H1 (cell line): ENCODE data around the gene WDR19. TPM values are rescaled to one million over a fixed set of nuclear protein-coding genes. Genes with fewer than 3 reads are reported as not detected.

Experiments used
- CTCF ChIA-PET: fragments of 300-600 bp; sonication (Branson Sonifier 250); formaldehyde crosslinking; loops from one replicate; lab custom pipeline; 2021; ENCODE audit not compliant: partially characterized antibody; lab: Charles Lee
- POLR2A ChIA-PET: fragments of 300-600 bp; sonication (Branson Sonifier 250); formaldehyde crosslinking; loops from one replicate; lab custom pipeline; 2021; ENCODE audit warnings: inconsistent platforms; ENCODE audit not compliant: partially characterized antibody; lab: Charles Lee
- DNase-seq, 2 experiments: peaks; one replicate each; pipeline versions ENCODE4 v3.0.0 to v3.0.0-alpha.2; 2010 to 2022; ENCODE audit warnings: low spot score in 2 of 2, low read depth in 1 of 2, mixed read lengths in 1 of 2
- FAIRE-seq: peaks from 2 replicates; lab custom pipeline; 2011; peaks lifted over from hg19 to GRCh38; lab: Jason Lieb, UNC
- H2AFZ ChIP-seq: 2 replicates; pipeline ENCODE4 v1.8.1; 2012; ENCODE audit warnings: low read length, inconsistent platforms
- H2AK5ac ChIP-seq: 2 replicates; pipeline ENCODE4 v1.6.1; 2013; ENCODE audit warnings: low read depth, low read length
- H2BK120ac ChIP-seq: replicated peaks from 2 replicates; pipeline ENCODE3; 2013; ENCODE audit warnings: low read depth, low read length, inconsistent platforms
- H2BK12ac ChIP-seq: 2 replicates; pipeline ENCODE4 v1.6.1; 2013; ENCODE audit warnings: low read depth, low read length
- H2BK15ac ChIP-seq: 2 replicates; pipeline ENCODE4 v1.6.1; 2013; ENCODE audit warnings: low read length
- H2BK20ac ChIP-seq: 2 replicates; pipeline ENCODE4 v1.6.1; 2013; ENCODE audit warnings: low read length
- H2BK5ac ChIP-seq: 2 replicates; pipeline ENCODE4 v1.6.1; 2013; ENCODE audit warnings: low read depth, low read length
- H3K14ac ChIP-seq: 2 replicates; pipeline ENCODE4 v1.6.1; 2013; ENCODE audit warnings: inconsistent platforms; ENCODE audit not compliant: insufficient read length
- H3K18ac ChIP-seq: 2 replicates; pipeline ENCODE4 v1.6.1; 2013; ENCODE audit warnings: low read length; ENCODE audit errors: extremely low read depth
- H3K23ac ChIP-seq: 2 replicates; pipeline ENCODE4 v1.6.1; 2013; ENCODE audit warnings: inconsistent platforms; ENCODE audit not compliant: insufficient read length
- H3K23me2 ChIP-seq: 2 replicates; pipeline ENCODE4 v1.6.1; 2013; ENCODE audit warnings: low read depth, low read length
- H3K27ac ChIP-seq: 2 replicates; pipeline ENCODE4 v1.6.1; 2011; ENCODE audit warnings: low read depth, low read length, inconsistent platforms
- H3K27me3 ChIP-seq, 4 experiments: replicated peaks in 1 of 4; 1 replicate in 1 of 4; 2 replicates in 3 of 4; pipeline versions ENCODE4 v1.6.1 to v1.8.1; 2011 to 2013; ENCODE audit warnings: low read length in 3 of 4, mild to moderate bottlenecking in 3 of 4, inconsistent platforms in 2 of 4, mixed read lengths in 2 of 4, moderate library complexity in 1 of 4; ENCODE audit not compliant: control insufficient read depth in 3 of 4, insufficient read depth in 3 of 4; ENCODE audit errors: extremely low read depth in 1 of 4
- H3K36me3 ChIP-seq, 4 experiments: 2 replicates each; pipeline versions ENCODE4 v1.6.1 to v1.8.1; 2011 to 2013; ENCODE audit warnings: mild to moderate bottlenecking in 4 of 4, low read length in 3 of 4, moderate library complexity in 2 of 4, control low read depth in 1 of 4, inconsistent platforms in 1 of 4; ENCODE audit not compliant: insufficient read depth in 4 of 4, control insufficient read depth in 2 of 4
- H3K4ac ChIP-seq: replicated peaks from 2 replicates; pipeline ENCODE3; 2013; ENCODE audit warnings: low read length, low read depth, mixed read lengths, inconsistent platforms; ENCODE audit not compliant: insufficient read length
- H3K4me1 ChIP-seq, 4 experiments: replicated peaks in 1 of 4; 1 replicate in 1 of 4; 2 replicates in 3 of 4; pipeline versions ENCODE4 v1.6.1 to v1.8.1; 2011 to 2013; ENCODE audit warnings: low read length in 3 of 4, inconsistent platforms in 2 of 4, mixed read lengths in 1 of 4; ENCODE audit not compliant: insufficient read depth in 4 of 4, control insufficient read depth in 3 of 4
- H3K4me2 ChIP-seq, 2 experiments: 2 replicates each; pipeline versions ENCODE4 v1.6.1 to v1.8.1; 2011 to 2013; ENCODE audit warnings: low read depth in 2 of 2, low read length in 2 of 2, control low read depth in 1 of 2, inconsistent platforms in 1 of 2, mild to moderate bottlenecking in 1 of 2; ENCODE audit not compliant: insufficient read depth in 1 of 2
- H3K4me3 ChIP-seq, 4 experiments: fragments of 200-600, 300-600 bp in 1 of 4; sonication (generic), shearing (Covaris generic), sonication (Bioruptor Twin) in 1 of 4; 2 replicates each; pipeline versions ENCODE4 v1.5.1 to v1.8.1; 2011 to 2016; ENCODE audit warnings: low read length in 4 of 4, low read depth in 3 of 4, control low read depth in 2 of 4, inconsistent platforms in 2 of 4, mild to moderate bottlenecking in 2 of 4, mixed read lengths in 1 of 4, moderate library complexity in 1 of 4; ENCODE audit not compliant: insufficient read depth in 2 of 4; ENCODE audit errors: extremely low read depth in 1 of 4
- H3K56ac ChIP-seq: replicated peaks from 2 replicates; pipeline ENCODE3; 2013; ENCODE audit warnings: low read depth, mild to moderate bottlenecking, mixed read lengths, low read length, inconsistent platforms; ENCODE audit not compliant: insufficient read length
- H3K79me1 ChIP-seq: 2 replicates; pipeline ENCODE4 v1.6.1; 2013; ENCODE audit warnings: low read depth, low read length, control low read depth
- H3K79me2 ChIP-seq, 2 experiments: 2 replicates each; pipeline versions ENCODE4 v1.6.1 to v1.8.1; 2012 to 2013; ENCODE audit warnings: low read length in 2 of 2, mild to moderate bottlenecking in 2 of 2, inconsistent platforms in 1 of 2; ENCODE audit not compliant: insufficient read depth in 2 of 2, control insufficient read depth in 1 of 2
- H3K9ac ChIP-seq, 4 experiments: replicated peaks in 1 of 4; 1 replicate in 1 of 4; 2 replicates in 3 of 4; pipeline versions ENCODE4 v1.6.1 to v1.8.1; 2011 to 2013; ENCODE audit warnings: low read depth in 3 of 4, low read length in 3 of 4, control low read depth in 2 of 4, mild to moderate bottlenecking in 2 of 4, moderate library complexity in 2 of 4, inconsistent platforms in 1 of 4; ENCODE audit errors: extremely low read depth in 1 of 4
- H3K9me3 ChIP-seq, 2 experiments: 2 replicates each; pipeline versions ENCODE4 v1.6.1 to v1.8.1; 2012 to 2013; ENCODE audit warnings: mild to moderate bottlenecking in 2 of 2, moderate library complexity in 2 of 2, control low read depth in 1 of 2, inconsistent platforms in 1 of 2, low read depth in 1 of 2, low read length in 1 of 2, mixed read lengths in 1 of 2; ENCODE audit not compliant: insufficient read depth in 2 of 2
- H4K20me1 ChIP-seq, 2 experiments: replicated peaks in 1 of 2; 2 replicates each; pipeline versions ENCODE3 to v1.8.1; 2011 to 2013; ENCODE audit warnings: inconsistent platforms in 2 of 2, low read length in 2 of 2, mild to moderate bottlenecking in 1 of 2; ENCODE audit not compliant: insufficient read depth in 2 of 2, control insufficient read depth in 1 of 2
- H4K5ac ChIP-seq: 2 replicates; pipeline ENCODE4 v1.6.1; 2013; ENCODE audit warnings: low read length, low read depth, mixed read lengths, inconsistent platforms; ENCODE audit not compliant: insufficient read length
- H4K8ac ChIP-seq: 2 replicates; pipeline ENCODE4 v1.8.0; 2013; ENCODE audit warnings: mild to moderate bottlenecking, moderate library complexity, low read length, inconsistent platforms; ENCODE audit not compliant: insufficient read depth; ENCODE audit errors: extremely low read depth
- H4K91ac ChIP-seq: replicated peaks from 2 replicates; pipeline ENCODE3; 2013; ENCODE audit warnings: low read length, mixed read lengths, inconsistent platforms; ENCODE audit not compliant: insufficient read length
- GTF2F1 ChIP-seq: IDR thresholded peaks from 2 replicates; pipeline ENCODE4 v1.6.1; 2012; ENCODE audit warnings: low read depth, low read length, improper control_type of control experiment, borderline replicate concordance
- HDAC2 ChIP-seq, 2 experiments: fragments of 300-600 bp in 1 of 2; sonication (generic) in 1 of 2; IDR thresholded peaks; 2 replicates each; pipeline ENCODE4 v1.6.1; 2011 to 2012; ENCODE audit warnings: low read depth in 2 of 2, low read length in 2 of 2, mild to moderate bottlenecking in 2 of 2, moderate library complexity in 2 of 2, borderline replicate concordance in 1 of 2, inconsistent platforms in 1 of 2
- JUN ChIP-seq: IDR thresholded peaks from 2 replicates; pipeline ENCODE4 v1.6.1; 2011; ENCODE audit warnings: low read depth, mild to moderate bottlenecking, improper control_type of control experiment, low read length
- KDM1A ChIP-seq: fragments of 200-600, 300-600 bp; sonication (generic); IDR thresholded peaks from 2 replicates; pipeline ENCODE4 v1.7.1; 2016; ENCODE audit warnings: mild to moderate bottlenecking, low read length, borderline replicate concordance
- KDM4A ChIP-seq: IDR thresholded peaks from one replicate; pipeline ENCODE4 v1.7.1; 2012; ENCODE audit warnings: low read depth, mild to moderate bottlenecking, moderate library complexity, low read length, inconsistent platforms; ENCODE audit not compliant: severe bottlenecking
- POLR2A ChIP-seq, 2 experiments: IDR thresholded peaks; 1 replicate in 1 of 2; 2 replicates in 1 of 2; pipeline ENCODE4 v1.6.1; 2011; ENCODE audit warnings: low read depth in 2 of 2, low read length in 2 of 2, mild to moderate bottlenecking in 2 of 2; ENCODE audit errors: control extremely low read depth in 1 of 2
- RNF2 ChIP-seq: fragments of 200-900, 300-1000 bp; sonication (generic); IDR thresholded peaks from 2 replicates; pipeline ENCODE4 v1.7.1; 2016; ENCODE audit warnings: borderline replicate concordance, low read depth, mild to moderate bottlenecking, antibody characterized with exemption, low read length; ENCODE audit not compliant: poor library complexity, severe bottlenecking; ENCODE audit errors: missing control alignments
- SIX5 ChIP-seq: IDR thresholded peaks from 2 replicates; pipeline ENCODE4 v1.6.1; 2011; ENCODE audit warnings: mild to moderate bottlenecking, low read depth, low read length
- SP4 ChIP-seq: IDR thresholded peaks from 2 replicates; pipeline ENCODE4 v1.6.1; 2012; ENCODE audit warnings: low read length, inconsistent platforms
- SRF ChIP-seq: IDR thresholded peaks from 2 replicates; pipeline ENCODE4 v1.6.1; 2011; ENCODE audit warnings: mild to moderate bottlenecking, low read depth, low read length, moderate library complexity
- SUZ12 ChIP-seq: fragments of 200-600 bp; sonication (generic); IDR thresholded peaks from 2 replicates; pipeline ENCODE4 v1.6.1; 2012; ENCODE audit warnings: mild to moderate bottlenecking, inconsistent platforms, low read length, moderate library complexity, mixed read lengths
- TEAD4 ChIP-seq: IDR thresholded peaks from 2 replicates; pipeline ENCODE4 v1.6.1; 2012; ENCODE audit warnings: low read depth, low read length, inconsistent platforms, mixed read lengths
- USF2 ChIP-seq: IDR thresholded peaks from 2 replicates; pipeline ENCODE4 v1.6.1; 2011; ENCODE audit warnings: low read length, improper control_type of control experiment
- WGBS, 2 experiments: shearing (Covaris generic) in 1 of 2; methylation state at CpG; one replicate each; pipeline versions ENCODE4 v1.1.6 to v1.1.7; 2013 to 2015; ENCODE audit warnings: low lambda C conversion rate in 2 of 2, mixed read lengths in 2 of 2, inconsistent platforms in 1 of 2, low coverage in 1 of 2, missing lambda C conversion rate in 1 of 2; ENCODE audit not compliant: insufficient replicate concordance in 2 of 2, insufficient coverage in 1 of 2, insufficient read length in 1 of 2; ENCODE audit errors: extremely low coverage in 1 of 2, missing lambda C conversion rate in 1 of 2; 5-methylcytosine and 5-hydroxymethylcytosine counted together
- polyA plus RNA-seq, 7 experiments: library from polyadenylated mRNA; depleted of rRNA in 3 of 7; stranded (reverse) in 5 of 7; unstranded in 2 of 7; fragments of >200 nt in 5 of 7; fragments of 200-250 nt in 2 of 7; gene quantifications; 1 replicate in 5 of 7; 2 replicates in 1 of 7; 4 replicates in 1 of 7; pipeline versions ENCODE4 v1.2.1 to v1.2.3, GENCODE V29; 2011 to 2013; ENCODE audit warnings: missing spikeins in 2 of 7, mixed read lengths in 2 of 7
- total RNA-seq: library from RNA; stranded (reverse); fragmentation: NEBNext Ultra II Directional; extraction: Animal tissue kit (Norgen Biotek cat#: 25700); gene quantifications from 2 replicates; pipeline ENCODE4 v1.2.1, GENCODE V29; 2021

Gene WDR19
- total and polyA plus RNA-seq, 2 of the 8 experiments (the other 6 are each of a cell fraction or from before 2014, with no cell fraction given) = 22.2 to 23.3 TPM

GRCh38 chr4:39233783-39234182 lies 51.5 kb downstream of the WDR19 start:
- Histone ChIP-seq H3K27me3 (peaks cover 0 to 1% (median 0%) of the 10 kb centered on the region in 4 experiments; a peak in 1 of 7 replicates), H2BK15ac (no peak overlapping the region), H3K36me3 (peaks cover 0 to 3% (median 0%) of the 10 kb centered on the region in 4 experiments; a peak in 1 of 8 replicates), H3K27ac (no peak overlapping the region), H3K23me2 (no peaks in the 10 kb centered on the region), H2AFZ (no peak overlapping the region), H3K4me1 (no peaks in the 10 kb centered on the region), H2BK20ac (no peak overlapping the region), H2BK120ac (no peak overlapping the region), H2BK5ac (no peak overlapping the region), H3K4me2 (no peak overlapping the region), H3K23ac (no peak overlapping the region), H3K56ac (no peak overlapping the region), H2BK12ac (no peak overlapping the region), H2AK5ac (no peak overlapping the region), H4K91ac (no peak overlapping the region), H3K18ac (no peak overlapping the region), H3K4me3 (no peak overlapping the region), H3K9ac (no peak overlapping the region), H3K14ac (no peak overlapping the region), H4K8ac (no peak overlapping the region), H3K79me2 (no peaks in the 10 kb centered on the region), H4K20me1 (no peaks in the 10 kb centered on the region), H3K9me3 (no peaks in the 10 kb centered on the region), H3K4ac (no peak overlapping the region), H3K79me1 (no peaks in the 10 kb centered on the region), H4K5ac (no peak overlapping the region)
- no peak for FAIRE-seq
- 94% methylated on average over 1 of the region's 1 CpG; no CpG with 5 or more reads in 1 of the 2 experiments for WGBS, 2 experiments
- CTCF ChIA-PET = interaction anchor here (1.2 kb wide), 1 partner anchor 8 kb away, joined by 4 read pairs; no protein-coding TSS in a partner anchor
- POLR2A ChIA-PET = no interaction called here
- DNase-seq = no peak
- TF ChIP-seq POLR2A (IDR thresholded peaks at IDR 0.05; ENCODE audit: control extremely low read depth in 1 of 2, low read depth in 2 of 2, low read length in 2 of 2) (no peak), KDM4A (no peak), KDM1A (no peak), USF2 (no peak), SRF (no peak), GTF2F1 (no peak), RNF2 (no peak), SUZ12 (no peak), JUN (no peak), HDAC2 (IDR thresholded peaks at IDR 0.05; ENCODE audit: borderline replicate concordance in 1 of 2, low read depth in 2 of 2, low read length in 2 of 2) (no peak), TEAD4 (no peak), SIX5 (no peak), SP4 (no peak)
